Ovary (tissue), 9 donors: Measurements from ENCODE around the gene ARID5B. TPM values are rescaled to one million over a fixed set of nuclear protein-coding genes. Genes with fewer than 3 reads are reported as not detected.

Experiments
- DNase-seq, 5 donors: peaks; one replicate each; pipeline ENCODE4 v3.0.0-alpha.2; 2019 to 2020
- H3K27ac ChIP-seq, 2 donors: fragments of 200-600 bp; one replicate each; pipeline versions ENCODE4 v1.5.1 to v1.8.0; 2019 to 2022
- H3K27me3 ChIP-seq: fragments of 200-600 bp; one replicate; pipeline ENCODE4 v1.8.0; 2022
- H3K36me3 ChIP-seq: fragments of 200-600 bp; sonication (generic); one replicate; pipeline ENCODE4 v1.5.1; 2019
- H3K4me1 ChIP-seq: one replicate; pipeline ENCODE4 v1.8.1; 2013; ENCODE audit warnings: mild to moderate bottlenecking, moderate library complexity; ENCODE audit not compliant: insufficient read depth
- H3K4me3 ChIP-seq: fragments of 200-600 bp; sonication (generic); one replicate; pipeline ENCODE4 v1.5.1; 2017
- H3K9me3 ChIP-seq, 2 donors: fragments of 200-600 bp in 1 of 2; sonication (generic) in 1 of 2; one replicate each; pipeline versions ENCODE4 v1.5.1 to v1.8.1; 2013 to 2019; ENCODE audit warnings: mild to moderate bottlenecking in 1 of 2, moderate library complexity in 1 of 2
- CTCF ChIP-seq, 3 donors: fragments of 450-650 bp in 2 of 3; fragments of 200-600 bp in 1 of 3; IDR thresholded peaks; one replicate each; pipeline versions ENCODE4 v1.5.1 to v1.8.0; 2016 to 2022; ENCODE audit warnings: antibody characterized with exemption in 3 of 3, mild to moderate bottlenecking in 1 of 3
- EP300 ChIP-seq: sonication (generic); formaldehyde crosslinking; IDR thresholded peaks from one replicate; pipeline ENCODE4 v1.6.1; 2017; ENCODE audit warnings: antibody characterized with exemption
- POLR2A ChIP-seq: fragments of 450-650 bp; IDR thresholded peaks from one replicate; pipeline ENCODE4 v1.6.1; 2017; ENCODE audit warnings: antibody characterized with exemption, mild to moderate bottlenecking, moderate library complexity
- WGBS, 3 donors: extraction: QIAGEN DNeasy Blood & Tissue Kit in 1 of 3; methylation state at CpG; one replicate each; pipeline versions ENCODE4 v1.1.5 to v1.1.7; 2013 to 2017; 5-methylcytosine and 5-hydroxymethylcytosine counted together
- intact Hi-C, 4 donors: fragments of 100-400 bp; cut with DNase I; formaldehyde crosslinking; loops; one replicate each; pipeline versions ENCODE4 v1.11.0 to v1.15.1; 2022 to 2023
- polyA plus RNA-seq, 2 donors: library from polyadenylated mRNA; stranded (reverse); fragments of 200-250 nt in 1 of 2; fragments of 350-450 nt in 1 of 2; fragmentation: Illumina TruSeq in 1 of 2; extraction: RNeasy Lipid Tissue Mini Kit (QIAGEN cat#74804) in 1 of 2; gene quantifications; one replicate each; pipeline ENCODE4 v1.2.3, GENCODE V29; 2013 to 2014
- total RNA-seq, 7 donors: library from RNA; depleted of rRNA in 2 of 7; stranded (reverse); fragments of >200 nt in 2 of 7; fragmentation: NEBNext Ultra II Directional in 3 of 7; extraction: Animal tissue kit (Norgen Biotek cat#: 25700) in 3 of 7; gene quantifications; one replicate each; pipeline versions ENCODE4 v1.1.0 to v1.2.4, GENCODE V29; 2016 to 2023
- donor health status: DM: no; HTN: no; CAD: no; lungs with moderate emphysema.
- donor health status: DM: no; HTN: no; CAD: no.
- donor health status: Bipolar disorder and iron deficiency.
- donor health status: DM: yes; HTN: yes; CAD: no.
- donor health status: DM: no; HTN: no; CAD: no.
- donor health status: DM: yes; HTN: yes; CAD: no.

The ARID5B gene
- total and polyA plus RNA-seq, 9 donors, result 18.3 to 61.8 (median 28.3) TPM

- H3K9me3 ChIP-seq, result no peaks in the 10 kb centered on the region
- no peak for DNase-seq
- H3K4me1 ChIP-seq, result peaks cover 15% of the 10 kb centered on the region
- intact Hi-C loops, result loop anchor here in 1 of 4 donors (10.0 kb wide), 1 partner anchor 143 kb away; the partner anchor contains the start of gene ARID5B
- no peaks in the 10 kb centered on the region for H3K27me3 ChIP-seq
- WGBS, 3 donors, result 67 to 86% (median 72%) methylated on average over 3 of the region's 3 CpGs
- peak overlapping the region in 1 of 2 donors; percentile 92 for H3K27ac ChIP-seq
- H3K36me3 ChIP-seq, result no peaks in the 10 kb centered on the region
- H3K4me3 ChIP-seq, result no peak overlapping the region
- TF ChIP-seq POLR2A (no peak), CTCF (IDR thresholded peaks at IDR 0.05) (no peak), EP300 (no peak)
These were observed 145.9 kb downstream of the ARID5B start for GRCh38 chr10:62047228-62047892.

- Histone ChIP-seq H3K27ac (peak overlapping the region; percentile 70 to 92), H3K9me3 (no peaks in the 10 kb centered on the region), H3K27me3 (no peaks in the 10 kb centered on the region), H3K4me1 (peaks cover 19% of the 10 kb centered on the region), H3K4me3 (no peak overlapping the region), H3K36me3 (no peaks in the 10 kb centered on the region)
- TF ChIP-seq CTCF (IDR thresholded peaks at IDR 0.05), result no peak
- intact Hi-C loops, result loop anchor here in 1 of 4 donors (10.0 kb wide), 1 partner anchor 143 kb away; the partner anchor contains the start of gene ARID5B
- DNase-seq, result peak in 1 of 5 donors; percentile 41
- 56 to 80% (median 60%) methylated on average over 2 of the region's 2 CpGs for WGBS, 3 donors
These were observed 146.5 kb downstream of the ARID5B start for GRCh38 chr10:62047960-62048383.

GRCh38 chr10:62048470-62048869 is 147.0 kb downstream of the ARID5B start:
- TF ChIP-seq EP300 (peak; percentile 25), POLR2A (no peak), CTCF (IDR thresholded peaks at IDR 0.05) (no peak)
- Histone ChIP-seq H3K4me1 (peaks cover 22% of the 10 kb centered on the region), H3K36me3 (no peaks in the 10 kb centered on the region), H3K4me3 (peak overlapping the region; percentile 76), H3K27me3 (no peaks in the 10 kb centered on the region), H3K9me3 (no peaks in the 10 kb centered on the region), H3K27ac (peak overlapping the region; percentile 70 to 92)
- 15 to 19% (median 16%) methylated on average over 5 of the region's 5 CpGs for WGBS, 3 donors
- intact Hi-C loops, result loop anchor here in 1 of 4 donors (10.0 kb wide), 1 partner anchor 144 kb away; the partner anchor contains the start of gene ARID5B
- DNase-seq, result no peak

- peak overlapping the region; percentile 76 for H3K4me3 ChIP-seq
- peak; percentile 88 to 92 (median 89) for DNase-seq
- H3K4me1 ChIP-seq, result peaks cover 23% of the 10 kb centered on the region
- intact Hi-C loops, result loop anchor here in 1 of 4 donors (10.0 kb wide), 1 partner anchor 144 kb away; the partner anchor contains the start of gene ARID5B
- WGBS, 3 donors, result 1 to 3% (median 2%) methylated on average over 21 of the region's 21 CpGs
- H3K9me3 ChIP-seq, result no peaks in the 10 kb centered on the region
- H3K27me3 ChIP-seq, result no peaks in the 10 kb centered on the region
- no peaks in the 10 kb centered on the region for H3K36me3 ChIP-seq
- H3K27ac ChIP-seq, result peak overlapping the region; percentile 70 to 92
- TF ChIP-seq POLR2A (peak; percentile 94), EP300 (peak; percentile 22), CTCF (IDR thresholded peaks at IDR 0.05) (no peak)
These were observed 147.6 kb downstream of the ARID5B start for GRCh38 chr10:62048919-62049623.
